GM12892 (cell line): ENCODE results near the gene RNF213.

Experiments
- POLR2A ChIP-seq: IDR thresholded peaks from 2 replicates; pipeline ENCODE4 v1.6.1; 2011; ENCODE audit warnings: low read depth, low read length, control low read depth
- POLR2AphosphoS5 ChIP-seq: IDR thresholded peaks from 2 replicates; pipeline ENCODE4 v1.6.1; 2011; ENCODE audit warnings: low read depth, low read length, control low read depth
- TAF1 ChIP-seq: IDR thresholded peaks from 2 replicates; pipeline ENCODE4 v1.6.1; 2011; ENCODE audit warnings: low read depth, mild to moderate bottlenecking, control low read depth, low read length, borderline replicate concordance

GRCh38 chr17:80323982-80324381 lies 63.3 kb downstream of the RNF213 start:
- no peak for TF ChIP-seq POLR2A
- no peak for TF ChIP-seq TAF1
- TF ChIP-seq POLR2AphosphoS5, result no peak
